GM12891 (cell line): ENCODE results near the gene PHETA2.

ENCODE experiments used
- POLR2A ChIP-seq: IDR thresholded peaks from 2 replicates; pipeline ENCODE4 v1.6.1; 2011; ENCODE audit warnings: low read depth, low read length, control low read depth
- POLR2AphosphoS5 ChIP-seq: IDR thresholded peaks from 2 replicates; pipeline ENCODE4 v1.6.1; 2011; ENCODE audit warnings: low read depth, low read length, control low read depth
- POU2F2 ChIP-seq: IDR thresholded peaks from 2 replicates; pipeline ENCODE4 v1.6.1; 2011; ENCODE audit warnings: low read depth, mild to moderate bottlenecking, control low read depth, low read length, moderate library complexity
- SPI1 ChIP-seq: IDR thresholded peaks from 2 replicates; pipeline ENCODE4 v1.6.1; 2011; ENCODE audit warnings: low read depth, low read length, control low read depth
- TAF1 ChIP-seq: IDR thresholded peaks from 2 replicates; pipeline ENCODE4 v1.6.1; 2011; ENCODE audit warnings: low read depth, low read length, control low read depth

- TF ChIP-seq POLR2AphosphoS5 = peak; percentile 88
- TF ChIP-seq POLR2A = peak; percentile 95
- TF ChIP-seq TAF1 = peak; percentile 95
- no peak for TF ChIP-seq POU2F2
- no peak for TF ChIP-seq SPI1
Observed at GRCh38 chr22:42090596-42091454, 16.8 kb downstream of the PHETA2 start, which contains the start of gene NDUFA6.
